C4-2B (cell line): Measurements from ENCODE around the gene ARGLU1.

Experiments
- CTCF ChIP-seq: fragments of 450-650 bp; conservative IDR thresholded peaks from 2 replicates; pipeline ENCODE4 v1.5.1; 2017; ENCODE audit warnings: mild to moderate bottlenecking
- ZFX ChIP-seq: fragments of 450-650 bp; IDR thresholded peaks from 2 replicates; pipeline ENCODE4 v1.6.1; 2017

DNA sequence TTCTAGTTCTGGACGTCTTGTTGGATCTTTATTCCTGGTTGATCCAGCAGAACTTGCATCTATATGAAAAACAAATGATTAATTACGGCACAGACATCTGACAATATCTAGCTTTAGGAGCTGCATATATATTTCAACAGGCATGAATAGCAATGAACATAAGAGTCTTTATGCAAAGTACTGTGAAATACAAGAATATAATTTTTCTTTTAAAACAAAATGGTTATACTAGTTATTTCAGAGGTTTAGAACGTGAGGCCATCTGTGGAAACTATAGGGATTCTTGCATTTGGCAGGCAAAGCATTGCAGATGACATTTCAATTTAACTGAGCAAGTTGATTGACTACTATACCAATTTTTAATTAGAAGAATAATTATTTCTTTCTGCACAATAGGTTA, 73.0 kb downstream of the ARGLU1 start:
- TF ChIP-seq CTCF: no peak
- no peak for TF ChIP-seq ZFX
